Smooth muscle cell (in vitro differentiated cells): ENCODE results near the gene ABCG8. TPM values are rescaled to one million over a fixed set of nuclear protein-coding genes. Genes with fewer than 3 reads are reported as not detected.

Source experiments
- DNase-seq: peaks from one replicate; lab custom pipeline; 2025; ENCODE audit not compliant: unreplicated experiment; lab: John Stamatoyannopoulos, UW
- H2AFZ ChIP-seq: fragments of 200-600 bp; sonication (generic); 2 replicates; pipeline ENCODE4 v1.6.0; 2016; ENCODE audit warnings: antibody characterized with exemption, low read depth, mild to moderate bottlenecking
- H3F3A ChIP-seq: fragments of 200-600 bp; sonication (generic); 2 replicates; pipeline ENCODE4 v1.6.0; 2017; ENCODE audit warnings: antibody characterized with exemption, low read depth
- H3K27ac ChIP-seq: fragments of 200-600 bp; sonication (generic); 2 replicates; pipeline ENCODE4 v1.5.1; 2016; ENCODE audit warnings: low read depth, mild to moderate bottlenecking
- H3K27me3 ChIP-seq: fragments of 200-600 bp; sonication (generic); 2 replicates; pipeline ENCODE4 v1.6.1; 2016; ENCODE audit warnings: low read depth, mild to moderate bottlenecking
- H3K36me3 ChIP-seq: fragments of 200-600 bp; sonication (generic); 2 replicates; pipeline ENCODE4 v1.5.1; 2016; ENCODE audit warnings: low read depth
- H3K4me1 ChIP-seq: fragments of 200-600 bp; sonication (generic); 2 replicates; pipeline ENCODE4 v1.5.1; 2016; ENCODE audit warnings: low read depth
- H3K4me2 ChIP-seq: fragments of 200-600 bp; sonication (generic); 2 replicates; pipeline ENCODE4 v1.6.0; 2016; ENCODE audit warnings: mild to moderate bottlenecking
- H3K4me3 ChIP-seq: fragments of 200-600 bp; sonication (generic); 2 replicates; pipeline ENCODE4 v1.5.1; 2016; ENCODE audit warnings: mild to moderate bottlenecking
- H3K79me2 ChIP-seq: fragments of 200-600 bp; sonication (generic); 2 replicates; pipeline ENCODE4 v1.6.0; 2016; ENCODE audit warnings: low read depth, mild to moderate bottlenecking
- H3K9ac ChIP-seq: fragments of 200-600 bp; sonication (generic); 2 replicates; pipeline ENCODE4 v1.6.0; 2016; ENCODE audit warnings: low read depth
- H3K9me3 ChIP-seq: fragments of 200-600 bp; sonication (generic); replicated peaks from 2 replicates; pipeline ENCODE4 v1.5.1; 2016; ENCODE audit warnings: low read depth
- H4K20me1 ChIP-seq: fragments of 200-600 bp; sonication (generic); 2 replicates; pipeline ENCODE4 v1.6.0; 2016; ENCODE audit warnings: low read depth
- CTCF ChIP-seq: fragments of 200-600 bp; sonication (generic); IDR thresholded peaks from 2 replicates; pipeline ENCODE4 v1.5.1; 2017; ENCODE audit warnings: borderline replicate concordance, mild to moderate bottlenecking, antibody characterized with exemption; ENCODE audit not compliant: insufficient read depth, poor library complexity, severe bottlenecking
- WGBS: methylation state at CpG from one replicate; pipeline ENCODE4 v1.1.7; 2016; ENCODE audit warnings: low lambda C conversion rate; 5-methylcytosine and 5-hydroxymethylcytosine counted together
- polyA plus RNA-seq: library from polyadenylated mRNA; unstranded; fragments of >200 nt; fragmentation: Nextera tagmentation; extraction: Ambion mirVana; gene quantifications from 2 replicates; pipeline ENCODE4 v1.2.1, GENCODE V29; 2016
- total RNA-seq: library from RNA; depleted of rRNA; stranded (reverse); fragments of >200 nt; gene quantifications from 2 replicates; pipeline ENCODE4 v1.2.3, GENCODE V29; 2014

The ABCG8 gene
- total and polyA plus RNA-seq, 2 experiments from 2014 or later, result not detected

- no peak overlapping the region for H3K4me3 ChIP-seq
- H3K4me1 ChIP-seq, result no peaks in the 10 kb centered on the region
- no peak overlapping the region for H2AFZ ChIP-seq
- DNase-seq, result no peak
- no peak overlapping the region for H3K27ac ChIP-seq
- H3K79me2 ChIP-seq, result no peaks in the 10 kb centered on the region
- no peak for TF ChIP-seq CTCF
- 89% methylated on average over 4 of the region's 4 CpGs for WGBS
- H4K20me1 ChIP-seq, result no peaks in the 10 kb centered on the region
- no peak overlapping the region for H3K4me2 ChIP-seq
- no peaks in the 10 kb centered on the region for H3K36me3 ChIP-seq
- no peaks in the 10 kb centered on the region for H3K27me3 ChIP-seq
- no peak overlapping the region for H3K9ac ChIP-seq
- no peaks in the 10 kb centered on the region for H3F3A ChIP-seq
- H3K9me3 ChIP-seq, result no peaks in the 10 kb centered on the region
Measured at GRCh38 chr2:43882312-43882711, 43.5 kb downstream of the ABCG8 start.

- no peak for TF ChIP-seq CTCF
- H3K36me3 ChIP-seq, result peaks cover 5% of the 10 kb centered on the region
- H3K27ac ChIP-seq, result no peak overlapping the region
- 94% methylated on average over 5 of the region's 5 CpGs for WGBS
- H4K20me1 ChIP-seq, result no peaks in the 10 kb centered on the region
- no peaks in the 10 kb centered on the region for H3F3A ChIP-seq
- no peaks in the 10 kb centered on the region for H3K79me2 ChIP-seq
- H3K4me3 ChIP-seq, result no peak overlapping the region
- no peak overlapping the region for H3K9ac ChIP-seq
- no peaks in the 10 kb centered on the region for H3K4me1 ChIP-seq
- no peaks in the 10 kb centered on the region for H3K27me3 ChIP-seq
- H2AFZ ChIP-seq, result no peak overlapping the region
- no peak for DNase-seq
- no peak overlapping the region for H3K4me2 ChIP-seq
- no peaks in the 10 kb centered on the region for H3K9me3 ChIP-seq
Measured at GRCh38 chr2:43884689-43885088, 45.9 kb downstream of the ABCG8 start.

GRCh38 chr2:43885132-43885632 is 46.4 kb downstream of the ABCG8 start:
- DNase-seq, result no peak
- H2AFZ ChIP-seq, result no peak overlapping the region
- no peak overlapping the region for H3K9ac ChIP-seq
- H3K27ac ChIP-seq, result no peak overlapping the region
- peaks cover 5% of the 10 kb centered on the region for H3K36me3 ChIP-seq
- no peaks in the 10 kb centered on the region for H3F3A ChIP-seq
- 91% methylated on average over 7 of the region's 7 CpGs for WGBS
- no peaks in the 10 kb centered on the region for H3K9me3 ChIP-seq
- no peak overlapping the region for H3K4me2 ChIP-seq
- TF ChIP-seq CTCF, result no peak
- H3K4me3 ChIP-seq, result no peak overlapping the region
- no peaks in the 10 kb centered on the region for H3K27me3 ChIP-seq
- H4K20me1 ChIP-seq, result no peaks in the 10 kb centered on the region
- H3K79me2 ChIP-seq, result no peaks in the 10 kb centered on the region
- H3K4me1 ChIP-seq, result no peaks in the 10 kb centered on the region

GRCh38 chr2:43887176-43887575 is 48.4 kb downstream of the ABCG8 start:
- no peak for DNase-seq
- H3K4me1 ChIP-seq, result no peaks in the 10 kb centered on the region
- no peak for TF ChIP-seq CTCF
- no peaks in the 10 kb centered on the region for H3K27me3 ChIP-seq
- H3K36me3 ChIP-seq, result peaks cover 5% of the 10 kb centered on the region
- H3K4me3 ChIP-seq, result no peak overlapping the region
- H3K4me2 ChIP-seq, result no peak overlapping the region
- 97% methylated on average over 7 of the region's 7 CpGs for WGBS
- no peaks in the 10 kb centered on the region for H4K20me1 ChIP-seq
- no peaks in the 10 kb centered on the region for H3K9me3 ChIP-seq
- H3F3A ChIP-seq, result no peaks in the 10 kb centered on the region
- H3K27ac ChIP-seq, result no peak overlapping the region
- no peaks in the 10 kb centered on the region for H3K79me2 ChIP-seq
- H3K9ac ChIP-seq, result no peak overlapping the region
- no peak overlapping the region for H2AFZ ChIP-seq
